Endometrial microvascular endothelial cells (primary cell): Measurements from ENCODE around the gene PLPPR3. TPM values are rescaled to one million over a fixed set of nuclear protein-coding genes. Genes with fewer than 3 reads are reported as not detected.

Experiments used
- in situ Hi-C: cut with HindIII; loops from 2 replicates; pipeline ENCODE4 v1.10.0; 2017; ENCODE audit warnings: low sequenced_read_pairs, low pct_unique_long_range_greater_than_20kb; ENCODE audit errors: inconsistent ontology term
- total RNA-seq: library from RNA; depleted of rRNA; stranded (reverse); fragments of >200 nt; gene quantifications from one replicate; pipeline ENCODE4 v1.2.3, GENCODE V29; 2015; ENCODE audit errors: inconsistent ontology term

PLPPR3 gene
- total RNA-seq, 1 donor from 2014 or later = 1.5 TPM

DNA sequence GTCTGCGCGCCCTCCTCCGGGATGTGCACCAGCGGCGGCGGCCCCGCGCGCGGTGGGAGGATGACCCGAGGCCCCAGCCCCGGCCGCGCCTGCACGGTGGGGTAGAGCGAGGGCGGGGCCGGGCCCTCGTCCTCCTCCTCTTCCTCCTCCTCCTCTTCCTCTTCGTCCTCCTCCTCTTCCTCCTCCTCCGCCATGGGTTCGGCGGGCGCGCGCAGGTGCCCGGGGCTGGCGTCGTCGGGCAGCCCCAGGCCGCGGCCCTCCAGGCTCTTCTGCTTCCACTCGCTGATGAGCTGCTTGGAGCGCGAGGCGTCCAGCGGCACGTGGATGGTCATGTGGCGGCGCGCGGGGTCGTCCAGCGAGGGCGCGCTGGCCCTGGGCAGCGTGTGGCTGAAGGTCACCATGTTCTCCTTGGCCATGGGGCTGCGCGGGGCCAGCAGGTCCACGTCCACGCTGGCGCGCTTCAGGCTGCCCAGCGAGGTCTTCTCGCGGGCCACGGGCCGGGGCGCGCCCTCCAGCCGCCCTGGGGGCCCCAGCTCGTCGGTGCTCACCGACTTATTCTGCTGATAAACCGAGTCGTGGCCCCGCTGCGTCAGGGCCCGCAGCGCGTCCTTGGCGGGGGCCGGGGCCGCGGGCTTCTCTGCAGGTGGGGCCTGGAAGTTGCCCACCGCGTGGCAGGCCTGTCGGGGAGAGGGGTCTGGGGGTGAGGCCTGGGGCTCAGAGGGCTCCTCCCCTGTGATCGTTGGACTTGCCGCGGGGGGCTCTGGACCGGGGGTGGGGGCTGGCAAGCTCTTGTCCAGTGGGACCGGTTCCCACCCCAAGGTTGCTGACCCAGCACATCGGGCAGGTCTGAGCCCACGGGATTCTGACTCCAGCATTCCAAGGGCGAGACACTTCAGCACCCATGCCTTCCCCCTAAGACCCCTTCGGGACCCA, 8.3 kb downstream of the PLPPR3 start:
- in situ Hi-C loops = no loop called here

DNA sequence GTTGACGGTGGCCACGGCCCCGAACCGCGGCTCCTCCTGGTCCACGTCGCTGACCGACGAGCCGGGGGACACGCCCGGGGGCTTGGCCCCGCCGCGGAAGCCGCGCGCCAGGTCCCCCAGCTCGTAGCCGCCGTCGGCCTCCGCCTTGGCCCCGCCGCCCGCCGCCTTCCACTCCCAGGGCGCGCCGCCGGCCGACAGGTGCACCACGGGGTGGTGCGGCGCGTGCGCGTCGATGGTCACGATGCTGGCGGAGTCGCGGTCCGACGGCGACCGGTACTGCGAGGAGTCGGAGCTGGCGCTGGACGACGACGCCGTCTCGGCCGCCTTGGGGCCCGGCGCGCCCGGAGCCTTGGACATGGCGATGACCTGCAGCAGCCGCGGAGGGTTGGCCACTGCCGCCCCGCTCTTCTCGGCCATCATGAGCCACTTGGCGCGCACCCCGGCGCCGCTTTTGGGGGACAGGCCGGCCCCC, 9.0 kb downstream of the PLPPR3 start:
- in situ Hi-C loops = no loop called here

DNA sequence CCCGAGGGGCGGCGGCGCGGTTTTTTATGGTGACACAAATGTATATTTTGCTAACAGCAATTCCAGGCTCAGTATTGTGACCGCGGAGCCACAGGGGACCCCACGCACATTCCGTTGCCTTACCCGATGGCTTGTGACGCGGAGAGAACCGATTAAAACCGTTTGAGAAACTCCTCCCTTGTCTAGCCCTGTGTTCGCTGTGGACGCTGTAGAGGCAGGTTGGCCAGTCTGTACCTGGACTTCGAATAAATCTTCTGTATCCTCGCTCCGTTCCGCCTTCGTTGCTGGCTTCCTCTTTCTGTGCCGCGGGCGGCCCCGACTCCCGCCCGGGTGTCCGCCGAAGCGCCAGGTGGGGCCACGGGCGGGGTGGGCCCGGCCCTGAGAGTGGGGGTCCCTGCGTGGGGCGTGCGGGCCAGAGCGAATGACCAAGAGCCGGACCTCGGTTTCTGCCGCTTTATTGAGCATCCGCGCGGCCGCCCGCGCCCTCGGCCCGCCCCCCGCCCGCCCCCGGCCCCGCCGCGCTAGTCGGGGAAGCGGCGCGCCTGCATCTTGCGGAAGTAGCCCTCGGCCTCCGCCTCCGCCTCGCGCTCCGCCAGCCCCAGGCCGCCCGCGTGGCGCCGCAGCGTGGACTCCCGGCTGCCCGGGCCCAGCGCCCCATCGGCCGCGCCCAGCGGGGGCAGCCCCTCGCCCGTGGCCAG, 9.6 kb downstream of the PLPPR3 start:
- in situ Hi-C loops = no loop called here

GRCh38 chr19:811506-812048, 10.2 kb downstream of the PLPPR3 start:
- in situ Hi-C loops = no loop called here

DNA sequence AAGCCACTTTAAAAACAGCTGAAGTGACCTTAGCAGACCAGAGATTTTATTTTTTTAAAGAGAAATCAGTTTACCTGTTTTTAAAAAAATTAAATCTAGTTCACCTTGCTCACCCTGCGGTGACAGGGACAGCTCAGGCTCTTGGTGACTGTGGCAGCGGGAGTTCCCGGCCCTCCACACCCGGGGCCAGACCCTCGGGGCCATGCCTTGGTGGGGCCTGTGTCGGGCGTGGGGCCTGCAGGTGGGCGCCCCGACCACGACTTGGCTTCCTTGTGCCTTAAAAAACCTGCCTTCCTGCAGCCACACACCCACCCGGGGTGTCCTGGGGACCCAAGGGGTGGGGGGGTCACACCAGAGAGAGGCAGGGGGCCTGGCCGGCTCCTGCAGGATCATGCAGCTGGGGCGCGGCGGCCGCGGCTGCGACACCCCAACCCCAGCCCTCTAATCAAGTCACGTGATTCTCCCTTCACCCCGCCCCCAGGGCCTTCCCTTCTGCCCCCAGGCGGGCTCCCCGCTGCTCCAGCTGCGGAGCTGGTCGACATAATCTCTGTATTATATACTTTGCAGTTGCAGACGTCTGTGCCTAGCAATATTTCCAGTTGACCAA, 10.8 kb downstream of the PLPPR3 start:
- in situ Hi-C loops = no loop called here

DNA sequence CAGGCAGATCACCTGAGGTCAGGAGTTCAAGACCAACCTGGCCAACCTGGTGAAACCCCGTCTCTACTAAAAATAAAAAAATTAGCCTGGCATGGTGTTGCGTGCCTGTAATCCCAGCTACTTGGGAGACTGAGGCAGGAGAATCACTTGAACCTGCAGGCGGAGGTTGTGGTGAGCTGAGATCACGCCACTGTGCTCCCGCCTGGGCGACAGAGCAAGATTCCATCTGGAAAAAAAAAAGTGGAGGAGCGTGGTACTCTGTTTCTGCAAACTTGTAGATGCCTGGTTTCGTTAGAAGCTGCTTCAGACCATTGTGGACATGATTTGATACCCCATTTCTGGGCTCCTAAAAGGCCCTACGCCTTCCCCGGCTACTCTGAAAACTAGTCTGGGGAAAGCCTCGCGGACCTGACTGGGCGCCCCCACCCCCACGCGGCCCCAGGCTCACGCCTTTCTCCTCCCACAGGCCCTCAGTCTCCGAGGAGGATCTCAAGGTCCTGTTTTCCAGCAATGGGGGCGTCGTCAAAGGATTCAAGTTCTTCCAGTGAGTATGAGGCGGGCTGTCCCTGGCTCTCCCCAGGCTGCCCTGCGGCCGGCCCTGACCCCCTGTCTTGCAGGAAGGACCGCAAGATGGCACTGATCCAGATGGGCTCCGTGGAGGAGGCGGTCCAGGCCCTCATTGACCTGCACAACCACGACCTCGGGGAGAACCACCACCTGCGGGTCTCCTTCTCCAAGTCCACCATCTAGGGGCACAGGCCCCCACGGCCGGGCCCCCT, 11.5 kb downstream of the PLPPR3 start:
- in situ Hi-C loops = no loop called here

GRCh38 chr19:808423-808775, 13.4 kb downstream of the PLPPR3 start:
- in situ Hi-C loops = no loop called here

DNA sequence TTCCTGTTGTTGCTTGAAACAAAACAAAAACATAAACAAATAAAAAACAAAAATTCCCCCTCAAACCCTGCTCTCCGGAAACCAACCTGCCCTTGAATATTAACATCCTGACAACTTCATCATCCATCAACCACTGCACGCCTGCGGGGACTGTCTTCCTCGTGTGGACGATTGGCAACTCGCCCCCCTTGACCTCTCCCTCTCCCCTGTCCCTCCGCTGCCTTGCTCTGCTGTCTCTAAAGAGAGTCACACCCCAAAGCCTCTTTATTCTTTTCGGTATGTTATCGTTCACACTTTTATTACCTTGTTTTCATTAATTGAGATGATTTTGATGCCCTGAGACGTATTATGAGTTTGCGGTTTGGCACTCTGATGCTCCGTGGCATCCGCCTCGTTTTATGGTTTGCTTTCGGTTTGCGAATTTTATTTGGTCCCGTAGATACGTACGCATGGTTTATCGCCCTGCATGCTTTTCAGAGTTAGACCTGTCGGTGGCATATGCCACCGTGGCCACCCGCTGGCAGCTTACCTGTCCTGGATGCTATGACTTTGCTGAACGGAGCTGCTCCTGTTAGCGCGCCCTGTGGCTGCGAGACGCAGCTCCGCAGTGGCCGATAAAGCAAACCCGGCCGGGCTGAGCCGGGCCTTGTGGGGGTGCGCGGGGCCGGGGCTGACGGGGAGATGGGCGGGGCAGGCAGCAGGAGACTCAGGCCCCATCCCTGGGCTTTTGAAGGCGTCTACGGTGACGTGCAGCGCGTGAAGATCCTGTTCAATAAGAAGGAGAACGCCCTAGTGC, 13.9 kb downstream of the PLPPR3 start:
- in situ Hi-C loops = no loop called here

GRCh38 chr19:806815-807421, 14.8 kb downstream of the PLPPR3 start:
- in situ Hi-C loops = no loop called here

GRCh38 chr19:805600-806550, 15.9 kb downstream of the PLPPR3 start:
- in situ Hi-C loops = no loop called here

GRCh38 chr19:805166-805551, 16.6 kb downstream of the PLPPR3 start:
- in situ Hi-C loops = no loop called here

- in situ Hi-C loops = no loop called here
Observed at GRCh38 chr19:804419-805165, 17.2 kb downstream of the PLPPR3 start.

GRCh38 chr19:803686-804418, 17.9 kb downstream of the PLPPR3 start:
- in situ Hi-C loops = no loop called here

- in situ Hi-C loops = no loop called here
Observed at GRCh38 chr19:803099-803561, 18.6 kb downstream of the PLPPR3 start.

- in situ Hi-C loops = no loop called here
Observed at GRCh38 chr19:802498-803098, 19.2 kb downstream of the PLPPR3 start.
